Mesodermal cell (in vitro differentiated cells): ENCODE results near the gene MAN2A2.
A peak's percentile ranks its signal among the peaks of the same experiment; 100 is the strongest.

Source experiments
- H3K27ac ChIP-seq: 2 replicates; pipeline ENCODE4 v1.7.0; 2013; ENCODE audit warnings: mild to moderate bottlenecking, low read depth, low read length, moderate library complexity; ENCODE audit not compliant: severe bottlenecking
- H3K36me3 ChIP-seq: 2 replicates; pipeline ENCODE4 v1.7.1; 2013; ENCODE audit warnings: mild to moderate bottlenecking, low read length, moderate library complexity; ENCODE audit not compliant: control insufficient read depth, insufficient read depth
- H3K4me1 ChIP-seq: one replicate; pipeline ENCODE4 v1.7.1; 2013; ENCODE audit warnings: mild to moderate bottlenecking, low read length; ENCODE audit not compliant: insufficient read depth, control insufficient read depth, poor library complexity, severe bottlenecking
- H3K4me3 ChIP-seq: 2 replicates; pipeline ENCODE4 v1.7.0; 2013; ENCODE audit warnings: low read length, control low read depth, mild to moderate bottlenecking; ENCODE audit not compliant: insufficient read depth, poor library complexity, severe bottlenecking; ENCODE audit errors: extremely low read depth
- H3K9me3 ChIP-seq: 2 replicates; pipeline ENCODE4 v1.7.1; 2013; ENCODE audit warnings: mild to moderate bottlenecking, low read length, moderate library complexity; ENCODE audit not compliant: control insufficient read depth
- WGBS, 2 experiments: methylation state at CpG; one replicate each; pipeline ENCODE4 v1.1.5; 2013; ENCODE audit warnings: missing lambda C conversion rate in 2 of 2; ENCODE audit not compliant: insufficient coverage in 2 of 2; 5-methylcytosine and 5-hydroxymethylcytosine counted together

The MAN2A2 gene

GRCh38 chr15:90863987-90864386, 39.1 kb upstream of the MAN2A2 start:
- WGBS, 2 experiments: 92% methylated on average over 3 to 4 of the region's 4 CpGs

GRCh38 chr15:90864507-90864906, 38.6 kb upstream of the MAN2A2 start:
- Histone ChIP-seq H3K9me3 (no peaks in the 10 kb centered on the region), H3K4me3 (no peak overlapping the region), H3K4me1 (peaks cover 33% of the 10 kb centered on the region), H3K27ac (no peak overlapping the region), H3K36me3 (no peaks in the 10 kb centered on the region)
- 92 to 94% methylated on average over 8 to 10 of the region's 10 CpGs for WGBS, 2 experiments

More at GRCh38 chr15:90863987-90864386, 39.1 kb upstream of the MAN2A2 start:
- H3K4me3 ChIP-seq: no peak overlapping the region
- H3K4me1 ChIP-seq: peaks cover 33% of the 10 kb centered on the region
- no peak overlapping the region for H3K27ac ChIP-seq
- no peaks in the 10 kb centered on the region for H3K9me3 ChIP-seq
- no peaks in the 10 kb centered on the region for H3K36me3 ChIP-seq

- Histone ChIP-seq H3K4me1 (peaks cover 36% of the 10 kb centered on the region), H3K27ac (no peak overlapping the region), H3K4me3 (no peak overlapping the region), H3K36me3 (no peaks in the 10 kb centered on the region), H3K9me3 (no peaks in the 10 kb centered on the region)
- 94 to 100% methylated on average over 3 of the region's 4 CpGs for WGBS, 2 experiments
These were observed 37.4 kb upstream of the MAN2A2 start for GRCh38 chr15:90865702-90866101.

GRCh38 chr15:90866161-90866715, 36.9 kb upstream of the MAN2A2 start:
- Histone ChIP-seq H3K27ac (no peak overlapping the region), H3K4me1 (peaks cover 32% of the 10 kb centered on the region), H3K36me3 (no peaks in the 10 kb centered on the region), H3K9me3 (no peaks in the 10 kb centered on the region), H3K4me3 (no peak overlapping the region)
- WGBS, 2 experiments: 85 to 90% methylated on average over 14 to 15 of the region's 16 CpGs

- 100% methylated on average over 1 to 2 of the region's 3 CpGs for WGBS, 2 experiments
- Histone ChIP-seq H3K27ac (no peak overlapping the region), H3K36me3 (no peaks in the 10 kb centered on the region), H3K9me3 (no peaks in the 10 kb centered on the region), H3K4me1 (peaks cover 29% of the 10 kb centered on the region), H3K4me3 (no peak overlapping the region)
These were observed 36.3 kb upstream of the MAN2A2 start for GRCh38 chr15:90866800-90867199.

- H3K36me3 ChIP-seq: no peaks in the 10 kb centered on the region
- peak within 1 kb of the TSS; percentile 94 for H3K27ac ChIP-seq
- WGBS, 2 experiments: 94 to 95% methylated on average over 5 of the region's 6 CpGs
- no peaks in the 10 kb centered on the region for H3K9me3 ChIP-seq
- H3K4me1 ChIP-seq: peaks cover 35% of the 10 kb centered on the region
- H3K4me3 ChIP-seq: no peak within 1 kb of the TSS
These were observed 34.8 kb upstream of the MAN2A2 start, which contains the start of gene FURIN for GRCh38 chr15:90868261-90868689. TSS of gene FURIN (plus strand) at chr15:90868588. CDS start at chr15:90875741, 7,153 bp downstream.

GRCh38 chr15:90869140-90869541, 34.0 kb upstream of the MAN2A2 start:
- no peak overlapping the region for H3K4me3 ChIP-seq
- H3K9me3 ChIP-seq: no peaks in the 10 kb centered on the region
- peaks cover 43% of the 10 kb centered on the region for H3K4me1 ChIP-seq
- peak overlapping the region; percentile 94 for H3K27ac ChIP-seq
- H3K36me3 ChIP-seq: no peaks in the 10 kb centered on the region

- H3K4me1 ChIP-seq: peaks cover 47% of the 10 kb centered on the region
- no peaks in the 10 kb centered on the region for H3K9me3 ChIP-seq
- H3K36me3 ChIP-seq: no peaks in the 10 kb centered on the region
- WGBS, 2 experiments: 43 to 46% methylated on average over 5 of the region's 9 CpGs
- H3K27ac ChIP-seq: peak overlapping the region; percentile 94
- H3K4me3 ChIP-seq: peak overlapping the region; percentile 68
These were observed 33.3 kb upstream of the MAN2A2 start for GRCh38 chr15:90869601-90870353.

- Histone ChIP-seq H3K4me3 (peak overlapping the region; percentile 68), H3K36me3 (peaks cover 7% of the 10 kb centered on the region), H3K4me1 (peaks cover 47% of the 10 kb centered on the region), H3K27ac (peak overlapping the region; percentile 94), H3K9me3 (no peaks in the 10 kb centered on the region)
- WGBS, 2 experiments: 45 to 47% methylated on average over 18 of the region's 19 CpGs
These were observed 32.6 kb upstream of the MAN2A2 start for GRCh38 chr15:90870354-90871138.

GRCh38 chr15:90871139-90871715, 31.9 kb upstream of the MAN2A2 start:
- WGBS, 2 experiments: 0 to 1% methylated on average over 9 to 59 of the region's 71 CpGs

More at GRCh38 chr15:90871139-90871715, 31.9 kb upstream of the MAN2A2 start:
- Histone ChIP-seq H3K36me3 (peaks cover 14% of the 10 kb centered on the region), H3K4me3 (peak overlapping the region; percentile 68), H3K27ac (peak overlapping the region; percentile 94), H3K4me1 (peaks cover 47% of the 10 kb centered on the region), H3K9me3 (no peaks in the 10 kb centered on the region)
